ENCODE measurements around the gene HSPA12A.

HSPA12A gene

GRCh38 chr10:116720241-116720643 is 22.1 kb downstream of the HSPA12A start:
- Histone ChIP-seq H3K4me2 (ENCODE audit: insufficient read depth, low read length, poor library complexity, severe bottlenecking) (no peak overlapping the region), H3K9me3 (replicated peaks in 1 of 2; ENCODE audit: control insufficient read depth in 2 of 2, insufficient read depth in 1 of 2, low read depth in 1 of 2, low read length in 2 of 2) (no peaks in the 10 kb centered on the region), H3K4me3 (ENCODE audit: low read length in 2 of 2) (peak overlapping the region in 1 of 2 donors; percentile 1), H2BK15ac (ENCODE audit: low read length) (no peak overlapping the region), H2BK12ac (ENCODE audit: low read length) (no peak overlapping the region), H3K36me3 (replicated peaks in 1 of 2; ENCODE audit: control insufficient read depth in 2 of 2, insufficient read depth in 2 of 2, low read length in 2 of 2) (no peaks in the 10 kb centered on the region), H2AFZ (ENCODE audit: low read length) (no peak overlapping the region), H4K91ac (ENCODE audit: low read depth, low read length, poor library complexity) (no peak overlapping the region), H4K8ac (ENCODE audit: low read depth, low read length) (no peak overlapping the region), H2BK5ac (ENCODE audit: low read length) (no peak overlapping the region), H2AK5ac (ENCODE audit: low read depth, low read length) (no peak overlapping the region), H3K18ac (ENCODE audit: low read length) (no peak overlapping the region), H2BK120ac (ENCODE audit: low read depth, low read length) (no peak overlapping the region), H3K14ac (ENCODE audit: low read length) (no peak overlapping the region), H3K9ac (ENCODE audit: low read depth, low read length, poor library complexity) (no peak overlapping the region), H3K4ac (ENCODE audit: low read length) (no peak overlapping the region), H3K27ac (replicated peaks; ENCODE audit: low read length) (no peak overlapping the region), H3K79me1 (ENCODE audit: low read depth, low read length) (no peaks in the 10 kb centered on the region), H3K23ac (ENCODE audit: low read depth, low read length, poor library complexity) (no peak overlapping the region), H3K27me3 (ENCODE audit: control insufficient read depth in 3 of 3, insufficient read depth in 3 of 3, low read depth in 1 of 3, low read length in 3 of 3) (peaks cover 0 to 22% (median 0%) of the 10 kb centered on the region in 3 experiments), H3K4me1 (ENCODE audit: control insufficient read depth in 2 of 2, insufficient read depth in 1 of 2, low read depth in 1 of 2, low read length in 2 of 2) (peaks cover 0 to 10% of the 10 kb centered on the region in 2 donors)
- no peak for DNase-seq (ENCODE audit: low spot score)
- no CpG with 5 or more reads among the region's 7 CpGs for WGBS, 2 donors (ENCODE audit: extremely low coverage in 2 of 2, insufficient read length in 2 of 2, insufficient replicate concordance in 1 of 2)

- no peak overlapping the region for H3K14ac ChIP-seq (ENCODE audit: low read length)
- H3K18ac ChIP-seq (ENCODE audit: low read length): no peak overlapping the region
- no peaks in the 10 kb centered on the region for H3K79me1 ChIP-seq (ENCODE audit: low read depth, low read length)
- no peak overlapping the region for H3K9ac ChIP-seq (ENCODE audit: low read depth, low read length, poor library complexity)
- H2BK120ac ChIP-seq (ENCODE audit: low read depth, low read length): no peak overlapping the region
- H2AK5ac ChIP-seq (ENCODE audit: low read depth, low read length): no peak overlapping the region
- H3K4me3 ChIP-seq (ENCODE audit: low read length in 2 of 2): no peak overlapping the region
- no peak overlapping the region for H2BK12ac ChIP-seq (ENCODE audit: low read length)
- no peak overlapping the region for H3K23ac ChIP-seq (ENCODE audit: low read depth, low read length, poor library complexity)
- H3K27ac ChIP-seq (replicated peaks; ENCODE audit: low read length): no peak overlapping the region
- H4K91ac ChIP-seq (ENCODE audit: low read depth, low read length, poor library complexity): no peak overlapping the region
- H3K9me3 ChIP-seq (replicated peaks in 1 of 2; ENCODE audit: control insufficient read depth in 2 of 2, insufficient read depth in 1 of 2, low read depth in 1 of 2, low read length in 2 of 2): no peaks in the 10 kb centered on the region
- H2BK5ac ChIP-seq (ENCODE audit: low read length): no peak overlapping the region
- no CpG with 5 or more reads among the region's 1 CpG for WGBS, 2 donors (ENCODE audit: extremely low coverage in 2 of 2, insufficient read length in 2 of 2, insufficient replicate concordance in 1 of 2)
- H4K8ac ChIP-seq (ENCODE audit: low read depth, low read length): no peak overlapping the region
- no peak overlapping the region for H3K4ac ChIP-seq (ENCODE audit: low read length)
- no peak overlapping the region for H2BK15ac ChIP-seq (ENCODE audit: low read length)
- H3K36me3 ChIP-seq (replicated peaks in 1 of 2; ENCODE audit: control insufficient read depth in 2 of 2, insufficient read depth in 2 of 2, low read length in 2 of 2): no peaks in the 10 kb centered on the region
- H2AFZ ChIP-seq (ENCODE audit: low read length): no peak overlapping the region
- no peak overlapping the region for H3K4me2 ChIP-seq (ENCODE audit: insufficient read depth, low read length, poor library complexity, severe bottlenecking)
- DNase-seq (ENCODE audit: low spot score): no peak
- H3K4me1 ChIP-seq (ENCODE audit: control insufficient read depth in 2 of 2, insufficient read depth in 1 of 2, low read depth in 1 of 2, low read length in 2 of 2): peaks cover 0 to 10% of the 10 kb centered on the region in 2 donors
- H3K27me3 ChIP-seq (ENCODE audit: control insufficient read depth in 3 of 3, insufficient read depth in 3 of 3, low read depth in 1 of 3, low read length in 3 of 3): peaks cover 0 to 22% (median 0%) of the 10 kb centered on the region in 3 experiments
These were observed 22.6 kb downstream of the HSPA12A start for GRCh38 chr10:116719804-116720203.

- Histone ChIP-seq H2AK5ac (ENCODE audit: low read depth, low read length) (no peak overlapping the region), H3K4ac (ENCODE audit: low read length) (no peak overlapping the region), H2BK12ac (ENCODE audit: low read length) (no peak overlapping the region), H3K23ac (ENCODE audit: low read depth, low read length, poor library complexity) (no peak overlapping the region), H3K79me1 (ENCODE audit: low read depth, low read length) (no peaks in the 10 kb centered on the region), H3K4me2 (ENCODE audit: insufficient read depth, low read length, poor library complexity, severe bottlenecking) (no peak overlapping the region), H3K36me3 (replicated peaks in 1 of 2; ENCODE audit: control insufficient read depth in 2 of 2, insufficient read depth in 2 of 2, low read length in 2 of 2) (no peaks in the 10 kb centered on the region), H2AFZ (ENCODE audit: low read length) (no peak overlapping the region), H3K4me1 (ENCODE audit: control insufficient read depth in 2 of 2, insufficient read depth in 1 of 2, low read depth in 1 of 2, low read length in 2 of 2) (peaks cover 0 to 10% of the 10 kb centered on the region in 2 donors), H3K18ac (ENCODE audit: low read length) (no peak overlapping the region), H3K4me3 (ENCODE audit: low read length in 2 of 2) (no peak overlapping the region), H4K91ac (ENCODE audit: low read depth, low read length, poor library complexity) (no peak overlapping the region), H4K8ac (ENCODE audit: low read depth, low read length) (no peak overlapping the region), H2BK5ac (ENCODE audit: low read length) (no peak overlapping the region), H3K27ac (replicated peaks; ENCODE audit: low read length) (no peak overlapping the region), H3K14ac (ENCODE audit: low read length) (no peak overlapping the region), H2BK120ac (ENCODE audit: low read depth, low read length) (no peak overlapping the region), H3K27me3 (ENCODE audit: control insufficient read depth in 3 of 3, insufficient read depth in 3 of 3, low read depth in 1 of 3, low read length in 3 of 3) (peaks cover 0 to 22% (median 0%) of the 10 kb centered on the region in 3 experiments), H3K9me3 (replicated peaks in 1 of 2; ENCODE audit: control insufficient read depth in 2 of 2, insufficient read depth in 1 of 2, low read depth in 1 of 2, low read length in 2 of 2) (peaks cover 0 to 1% of the 10 kb centered on the region in 2 donors), H2BK15ac (ENCODE audit: low read length) (no peak overlapping the region), H3K9ac (ENCODE audit: low read depth, low read length, poor library complexity) (no peak overlapping the region)
- WGBS, 2 donors (ENCODE audit: extremely low coverage in 2 of 2, insufficient read length in 2 of 2, insufficient replicate concordance in 1 of 2): no CpG with 5 or more reads among the region's 2 CpGs
- no peak for DNase-seq (ENCODE audit: low spot score)
These were observed 24.3 kb downstream of the HSPA12A start for GRCh38 chr10:116718058-116718457.

- Histone ChIP-seq H3K23ac (ENCODE audit: low read depth, low read length, poor library complexity) (no peak overlapping the region), H2BK15ac (ENCODE audit: low read length) (no peak overlapping the region), H3K27me3 (ENCODE audit: control insufficient read depth in 3 of 3, insufficient read depth in 3 of 3, low read depth in 1 of 3, low read length in 3 of 3) (peaks cover 0 to 17% (median 0%) of the 10 kb centered on the region in 3 experiments), H3K4ac (ENCODE audit: low read length) (no peak overlapping the region), H4K91ac (ENCODE audit: low read depth, low read length, poor library complexity) (no peak overlapping the region), H3K14ac (ENCODE audit: low read length) (no peak overlapping the region), H2AK5ac (ENCODE audit: low read depth, low read length) (peak overlapping the region; percentile 19), H2BK120ac (ENCODE audit: low read depth, low read length) (no peak overlapping the region), H2AFZ (ENCODE audit: low read length) (no peak overlapping the region), H3K18ac (ENCODE audit: low read length) (no peak overlapping the region), H3K27ac (replicated peaks; ENCODE audit: low read length) (no peak overlapping the region), H3K79me1 (ENCODE audit: low read depth, low read length) (no peaks in the 10 kb centered on the region), H3K4me1 (ENCODE audit: control insufficient read depth in 2 of 2, insufficient read depth in 1 of 2, low read depth in 1 of 2, low read length in 2 of 2) (peaks cover 0 to 3% of the 10 kb centered on the region in 2 donors), H3K4me3 (ENCODE audit: low read length in 2 of 2) (no peak overlapping the region), H3K9me3 (replicated peaks in 1 of 2; ENCODE audit: control insufficient read depth in 2 of 2, insufficient read depth in 1 of 2, low read depth in 1 of 2, low read length in 2 of 2) (peaks cover 0 to 1% of the 10 kb centered on the region in 2 donors), H3K4me2 (ENCODE audit: insufficient read depth, low read length, poor library complexity, severe bottlenecking) (no peak overlapping the region), H4K8ac (ENCODE audit: low read depth, low read length) (no peak overlapping the region), H2BK5ac (ENCODE audit: low read length) (no peak overlapping the region), H3K36me3 (replicated peaks in 1 of 2; ENCODE audit: control insufficient read depth in 2 of 2, insufficient read depth in 2 of 2, low read length in 2 of 2) (no peaks in the 10 kb centered on the region), H2BK12ac (ENCODE audit: low read length) (no peak overlapping the region), H3K9ac (ENCODE audit: low read depth, low read length, poor library complexity) (no peak overlapping the region)
- no peak for DNase-seq (ENCODE audit: low spot score)
- no CpG with 5 or more reads among the region's 4 CpGs for WGBS, 2 donors (ENCODE audit: extremely low coverage in 2 of 2, insufficient read length in 2 of 2, insufficient replicate concordance in 1 of 2)
These were observed 26.0 kb downstream of the HSPA12A start for GRCh38 chr10:116716381-116716780.

All from neuronal stem cell (in vitro differentiated cells).